HG03439 (cell line): ENCODE results near the gene DKK3.

Source experiments
- ATAC-seq: cut with Tn5 transposase; IDR thresholded peaks from one replicate; pipeline ENCODE4 v1.9.1; 2021; ENCODE audit warnings: mild to moderate bottlenecking, moderate library complexity; ENCODE audit not compliant: unreplicated experiment

Gene DKK3

DNA sequence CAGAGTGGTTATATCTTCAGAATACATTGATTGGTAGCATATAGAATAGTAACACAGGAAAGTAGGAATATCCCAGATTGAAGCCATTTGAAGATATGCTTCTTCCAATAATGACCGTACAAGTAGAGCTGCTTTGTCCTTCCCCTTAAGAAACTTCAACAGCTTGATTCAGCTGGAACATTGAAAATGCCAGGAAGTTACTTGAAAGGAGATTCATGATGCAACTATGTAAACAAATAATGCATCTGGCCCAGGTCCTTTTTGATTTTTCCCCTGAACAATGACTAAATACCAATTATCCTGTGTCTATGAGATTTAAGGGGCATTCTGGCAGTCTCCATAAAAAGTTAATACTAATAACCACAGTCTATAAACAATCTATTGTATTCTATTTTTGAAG is 3.0 kb downstream of the DKK3 start:
- no peak for ATAC-seq

DNA sequence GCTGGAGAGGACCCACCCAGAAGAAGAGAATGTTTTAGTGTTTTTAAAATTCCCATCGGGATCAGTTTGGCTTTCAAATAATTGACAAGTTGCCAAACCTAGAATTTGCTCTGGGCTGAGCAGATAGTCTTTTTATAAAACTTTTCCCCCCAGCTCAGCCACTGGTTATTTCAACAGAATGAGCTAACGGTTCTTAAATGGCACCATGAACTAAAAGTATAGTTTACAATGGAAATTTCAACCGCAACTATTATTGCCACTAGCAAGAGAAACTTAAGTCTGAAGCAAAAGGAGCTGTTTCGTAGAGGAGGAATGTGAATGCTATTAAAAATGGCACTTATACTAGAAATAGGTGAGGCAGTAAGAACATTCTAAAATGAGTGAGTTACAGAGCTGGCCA is 3.4 kb downstream of the DKK3 start:
- no peak for ATAC-seq

DNA sequence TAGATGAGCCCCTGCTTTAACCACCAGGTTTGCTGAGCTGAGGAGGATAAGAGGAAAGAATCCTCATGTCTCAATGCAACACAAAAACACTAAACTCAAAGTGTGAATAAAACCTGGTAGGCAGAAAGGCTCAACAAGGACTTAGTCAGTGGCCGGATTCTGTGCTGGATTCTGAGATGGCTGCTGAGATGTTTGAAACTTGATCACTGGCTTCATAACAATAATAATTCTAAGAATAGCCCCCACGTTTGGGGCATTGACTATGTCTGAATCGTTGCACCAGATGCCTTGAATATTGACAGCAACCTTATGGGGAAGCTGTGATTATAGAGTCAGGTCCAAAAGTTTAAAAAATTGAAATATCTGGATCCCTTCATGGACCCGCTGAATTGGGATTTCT is 4.6 kb downstream of the DKK3 start:
- ATAC-seq: no peak

DNA sequence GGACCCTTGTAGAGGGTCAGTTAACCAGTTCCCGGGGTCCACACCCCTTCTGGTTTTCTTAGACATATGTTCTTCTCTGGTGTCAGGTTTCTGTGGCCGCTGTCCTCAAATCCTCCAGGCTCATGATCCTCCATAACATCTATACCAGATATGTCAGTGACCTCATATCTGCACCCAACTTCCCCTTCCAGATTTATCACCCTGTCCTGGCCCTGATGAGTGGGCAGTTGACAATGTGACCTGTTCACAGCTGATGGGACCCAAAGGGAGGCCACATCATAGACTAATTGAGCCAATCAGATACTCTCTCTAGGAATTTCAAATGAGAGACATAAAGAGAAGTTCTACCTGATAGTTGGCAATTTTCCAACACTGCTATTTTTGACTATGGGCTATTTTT is 5.1 kb downstream of the DKK3 start:
- no peak for ATAC-seq

DNA sequence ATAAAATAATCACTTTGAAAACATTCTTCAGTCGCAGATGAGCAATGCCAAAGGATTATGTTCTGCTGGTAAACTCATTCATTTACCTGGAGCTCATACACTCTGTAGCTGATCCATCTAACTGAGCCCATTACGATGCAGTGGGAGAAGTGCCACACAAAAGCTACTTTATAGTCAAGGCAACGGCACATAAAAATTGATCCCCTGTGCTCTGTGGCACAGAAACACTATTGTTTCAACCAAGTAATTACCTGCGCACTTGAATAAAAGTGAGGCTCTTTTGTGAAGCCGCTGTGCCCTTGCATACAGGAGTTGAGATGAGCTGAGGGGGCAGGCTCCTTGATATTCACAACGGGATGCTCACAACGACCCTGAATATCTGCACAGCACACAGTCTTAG is 7.2 kb downstream of the DKK3 start:
- no peak for ATAC-seq

DNA sequence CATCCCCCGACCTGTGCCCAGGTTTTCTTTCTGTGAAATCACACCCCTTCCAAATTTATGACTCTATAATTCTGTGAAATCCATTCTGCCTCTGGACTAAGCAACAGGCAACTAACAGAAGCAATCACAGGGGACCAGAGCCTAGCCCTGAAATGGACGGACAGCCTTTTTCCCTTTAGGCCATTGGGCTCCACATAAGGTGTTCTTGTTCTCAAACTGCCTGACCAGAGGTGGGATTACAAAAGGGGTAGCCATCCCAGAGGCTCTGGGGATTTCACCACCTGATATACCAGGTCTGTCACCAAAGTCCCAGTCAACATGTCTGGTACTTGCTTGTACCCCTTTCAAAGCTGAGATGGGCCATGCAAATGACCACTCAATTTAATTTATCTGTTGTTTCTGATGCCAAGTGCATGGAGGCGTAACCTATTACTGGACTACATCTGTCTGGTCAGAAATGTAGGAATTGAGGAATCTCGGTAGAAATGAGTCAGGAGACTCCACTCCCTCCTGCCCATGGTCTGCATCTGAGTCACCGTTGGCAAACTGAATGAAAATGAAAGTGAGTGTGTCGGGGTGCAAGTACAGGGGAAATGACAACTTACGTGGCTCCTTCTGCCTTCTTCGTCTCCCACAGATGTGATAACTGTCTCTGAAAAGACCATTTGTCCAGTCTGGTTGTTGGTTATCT is 10.2 kb downstream of the DKK3 start:
- no peak for ATAC-seq

DNA sequence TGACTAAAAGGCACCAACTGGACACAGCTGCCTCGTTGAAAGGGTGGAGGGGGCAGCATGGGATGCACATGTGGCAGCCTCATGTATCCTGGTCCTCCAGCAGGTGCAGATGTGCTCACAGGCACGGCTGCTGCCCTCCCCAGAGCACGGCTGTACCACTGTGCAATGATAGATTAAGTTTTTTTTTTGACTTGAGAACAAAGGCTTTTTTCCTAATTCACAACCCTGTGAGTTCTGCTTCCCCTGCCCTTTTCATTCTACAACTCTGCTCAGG is 11.4 kb downstream of the DKK3 start:
- ATAC-seq: no peak

DNA sequence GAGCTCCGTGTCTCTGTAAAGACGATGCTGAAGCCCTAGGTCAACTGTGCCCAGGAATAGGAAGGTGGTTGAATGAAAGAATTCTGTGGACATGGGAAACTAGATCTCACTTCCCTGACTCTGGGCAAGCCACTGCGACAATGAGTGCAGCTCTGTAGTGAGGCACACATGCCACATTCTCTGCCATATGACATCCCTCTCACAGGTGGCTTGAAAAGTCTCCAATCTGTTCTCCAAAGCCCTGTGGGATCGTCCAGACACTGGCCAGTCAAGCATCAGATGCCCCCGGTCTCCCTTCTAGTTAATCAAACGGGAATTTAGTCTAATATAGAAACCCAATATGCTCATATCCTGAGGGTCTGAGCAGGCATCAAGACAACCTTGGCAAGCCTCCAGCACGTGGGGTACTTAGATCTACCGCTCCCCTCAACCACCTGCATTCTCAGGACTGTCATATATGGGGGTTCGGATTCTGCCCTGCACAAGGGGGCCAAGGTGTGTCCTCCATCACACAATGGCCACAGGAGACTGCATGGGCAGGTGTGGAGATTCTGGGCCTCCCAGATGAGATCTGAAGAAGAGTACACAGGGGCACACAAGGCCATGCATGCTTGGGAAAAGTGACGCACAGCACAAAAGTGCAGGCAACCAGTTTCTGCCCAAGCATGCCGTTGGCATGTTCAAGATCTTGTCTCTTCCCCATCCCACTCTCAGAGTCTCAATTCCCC is 11.9 kb downstream of the DKK3 start:
- ATAC-seq: no peak

DNA sequence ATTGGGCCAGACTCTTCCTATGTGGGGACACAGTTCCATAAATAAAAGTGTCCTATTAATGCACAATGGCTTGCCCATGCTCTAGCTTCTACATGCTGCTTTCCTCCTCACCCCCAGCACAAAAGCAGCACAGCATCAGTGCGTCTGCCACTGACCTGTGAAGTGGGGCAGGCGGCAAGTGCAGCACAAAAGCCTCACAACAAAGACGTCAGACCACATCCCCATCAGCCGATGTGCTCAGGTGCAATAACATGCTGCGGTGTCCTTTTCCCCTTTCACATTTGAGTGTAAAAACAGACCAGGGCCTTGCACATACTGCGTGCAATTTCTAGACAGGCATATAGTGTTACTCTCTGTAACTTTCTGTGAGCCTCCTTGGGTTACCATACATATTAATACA is 12.8 kb downstream of the DKK3 start:
- no peak for ATAC-seq

DNA sequence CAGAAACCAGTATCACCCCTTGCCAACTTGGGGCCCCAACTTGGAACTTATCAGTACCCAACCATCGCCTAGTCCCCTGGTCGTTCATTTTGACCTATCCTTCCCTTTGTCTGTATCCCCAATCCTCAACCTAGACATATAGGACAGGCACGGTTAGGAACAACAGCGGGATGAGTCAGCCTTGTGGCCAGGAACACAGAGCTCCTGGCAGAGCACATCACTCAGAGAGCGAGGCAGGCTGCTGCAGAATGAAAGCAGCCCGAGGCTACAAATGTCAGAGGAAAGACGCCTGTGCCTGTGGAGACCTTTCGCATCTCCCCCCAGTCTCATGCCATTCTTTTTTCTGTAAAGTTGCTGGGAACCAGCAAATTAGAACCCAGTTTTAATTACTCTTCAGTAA is 14.6 kb downstream of the DKK3 start:
- no peak for ATAC-seq

DNA sequence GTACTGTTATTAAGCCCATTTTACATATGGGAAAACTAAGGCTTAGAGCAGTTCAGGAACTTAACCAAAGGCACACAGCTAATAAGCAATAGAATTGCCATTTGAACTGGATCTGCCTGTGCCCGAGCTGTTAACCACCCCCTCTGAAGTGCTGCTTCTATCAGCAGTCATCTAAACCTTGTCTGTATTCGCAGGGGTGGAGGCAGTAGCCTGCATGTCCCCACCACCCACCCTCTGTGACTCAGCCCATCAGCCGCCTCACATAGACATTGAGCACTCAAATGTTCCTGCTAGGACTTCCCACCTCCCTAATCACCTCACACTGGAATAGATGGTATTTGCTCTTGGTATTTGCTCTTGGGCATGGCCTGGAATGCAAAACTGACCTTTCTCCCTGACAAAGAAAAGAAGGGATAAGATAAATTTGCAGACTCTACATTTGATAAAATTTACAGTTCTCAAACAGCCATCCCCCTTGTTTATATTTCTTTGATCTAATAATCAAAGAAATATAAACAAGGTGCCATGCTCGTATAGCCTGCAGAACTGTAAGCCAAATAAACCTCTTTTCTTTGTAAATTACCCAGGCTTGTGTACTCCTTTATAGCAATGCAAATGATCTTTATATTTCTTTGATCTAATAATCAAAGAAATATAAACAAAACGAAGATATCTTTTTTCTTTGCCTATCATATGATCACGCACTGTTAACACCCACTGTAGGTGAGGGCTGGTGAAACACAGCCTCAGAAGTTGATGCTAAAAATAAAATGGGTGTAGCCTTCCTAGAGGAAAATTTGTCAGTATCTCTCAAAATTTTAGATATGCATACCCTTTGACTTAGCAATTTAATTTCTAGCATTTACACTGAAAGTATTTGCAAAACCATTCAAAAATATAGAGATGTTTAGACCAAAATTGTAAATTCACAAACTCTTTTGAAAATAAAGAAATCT is 15.9 kb downstream of the DKK3 start:
- no peak for ATAC-seq

DNA sequence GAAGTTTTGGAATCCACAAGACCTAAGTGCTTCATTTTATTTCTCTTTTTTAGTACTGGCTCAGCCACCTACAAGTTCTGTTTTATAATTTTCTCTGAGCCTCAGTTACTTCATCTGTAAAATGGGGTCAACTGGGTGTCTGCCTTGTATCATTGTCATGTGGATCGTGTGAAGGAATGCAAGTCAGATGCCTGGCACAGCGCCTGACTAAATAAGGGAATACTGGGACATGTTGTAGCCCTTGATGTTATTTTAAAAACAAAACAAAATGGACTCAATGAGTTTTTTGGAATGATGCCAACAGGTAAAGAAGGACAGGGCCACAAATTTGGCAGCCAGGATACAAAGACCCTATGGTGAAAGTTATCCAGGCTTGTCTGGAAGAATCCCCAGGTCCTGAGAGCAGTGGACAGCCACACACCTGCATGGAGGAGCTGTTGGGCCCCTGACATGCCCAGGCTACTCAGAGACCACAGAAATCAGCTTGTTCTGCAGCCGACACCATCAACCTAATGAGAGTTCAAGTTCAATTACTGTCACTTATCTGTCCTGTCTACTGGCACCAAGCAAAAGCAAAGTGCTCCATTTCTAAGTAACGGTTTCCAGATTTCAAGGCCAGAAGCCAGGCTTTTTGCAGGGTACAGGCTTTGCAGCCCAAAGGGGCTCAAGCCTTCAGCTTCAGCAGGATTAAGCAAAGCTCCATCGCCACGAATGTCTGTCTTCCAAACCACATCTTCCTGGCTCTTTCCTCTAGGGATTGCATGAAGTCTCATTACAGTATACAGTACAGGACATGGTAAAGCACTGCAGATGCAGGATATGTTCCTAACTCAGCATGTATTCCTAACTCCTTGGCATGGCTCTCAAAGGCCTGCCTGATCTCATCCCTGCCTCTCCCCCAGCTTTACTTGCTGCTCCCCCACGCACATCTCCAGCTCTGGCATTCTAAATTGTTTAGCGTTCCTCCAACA is 18.4 kb downstream of the DKK3 start:
- no peak for ATAC-seq

DNA sequence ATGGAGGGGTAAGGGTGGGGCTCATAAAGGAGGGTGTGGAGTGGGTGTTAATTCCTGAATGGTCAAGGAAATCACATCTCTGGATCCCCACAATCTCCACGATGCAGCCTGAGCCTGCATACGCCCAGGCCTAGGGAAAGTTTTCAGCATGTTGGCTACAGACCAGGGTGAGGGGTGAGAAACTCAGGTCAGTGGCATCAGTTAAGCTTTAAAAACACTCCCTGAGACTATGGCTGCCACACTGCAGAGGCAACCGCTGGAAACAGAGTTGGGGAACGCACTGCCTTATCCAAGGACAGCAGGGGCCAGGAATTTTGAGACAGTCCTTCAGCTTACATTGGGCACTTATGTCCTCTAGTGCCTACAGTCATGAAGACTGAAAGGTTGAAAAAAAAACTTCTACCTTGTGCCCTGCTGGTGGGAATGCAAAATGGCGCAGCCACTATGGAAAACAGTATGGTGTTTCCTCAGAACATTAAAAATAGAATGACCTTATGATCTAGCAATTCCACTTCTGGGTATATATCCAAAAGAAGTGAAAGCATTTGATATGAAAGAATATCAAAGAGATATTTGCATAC is 19.7 kb downstream of the DKK3 start:
- ATAC-seq: no peak

DNA sequence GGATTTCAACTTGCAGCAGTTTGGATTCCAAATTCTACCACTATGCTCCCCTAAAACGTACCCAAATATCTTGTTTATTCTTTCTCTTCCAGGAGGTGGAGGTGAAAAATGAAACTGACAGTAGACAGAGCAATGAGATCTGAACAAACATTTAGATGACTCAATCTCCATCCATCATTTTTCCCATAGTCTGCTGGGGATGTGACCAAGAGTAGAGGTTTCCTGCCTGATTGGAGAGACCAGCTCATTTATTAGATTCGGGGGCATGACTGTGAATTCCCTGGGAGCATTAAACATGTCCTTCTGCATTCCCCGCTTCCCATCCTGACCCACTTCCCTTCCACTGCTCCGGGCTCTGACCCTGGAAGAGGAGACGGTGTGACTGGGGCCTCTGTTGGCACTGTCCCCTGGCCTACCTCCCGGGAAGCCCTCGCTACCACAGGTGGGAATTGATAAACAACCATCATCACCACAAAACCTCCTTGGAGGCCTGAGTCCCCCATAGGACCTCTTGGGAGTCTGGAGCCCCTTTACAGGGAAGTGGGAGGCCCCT is 20.3 kb downstream of the DKK3 start:
- ATAC-seq: no peak

DNA sequence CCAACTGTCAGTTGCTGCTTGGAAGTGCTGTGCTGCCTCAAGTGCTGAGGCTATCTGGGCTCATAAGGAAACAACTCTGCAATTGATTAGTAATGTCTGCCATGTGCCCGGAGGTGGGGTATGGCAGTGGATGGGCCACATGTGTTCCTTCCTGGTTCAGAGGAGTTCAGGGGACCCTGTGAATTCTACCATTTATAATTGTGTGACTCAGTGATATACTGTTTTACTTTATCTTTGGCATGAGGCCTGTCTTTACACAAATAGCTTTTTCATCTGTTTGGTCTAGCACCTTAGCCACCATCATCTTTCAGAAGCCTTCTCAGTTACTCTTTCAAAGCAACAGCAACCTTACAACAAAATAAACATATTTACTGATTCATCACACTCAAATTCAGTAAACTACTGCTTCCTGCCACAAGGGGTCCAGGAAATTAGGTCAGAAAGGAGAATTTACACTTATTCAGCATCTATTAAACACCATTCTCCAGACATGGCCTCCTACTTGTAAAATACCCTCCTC is 20.9 kb downstream of the DKK3 start:
- no peak for ATAC-seq

DNA sequence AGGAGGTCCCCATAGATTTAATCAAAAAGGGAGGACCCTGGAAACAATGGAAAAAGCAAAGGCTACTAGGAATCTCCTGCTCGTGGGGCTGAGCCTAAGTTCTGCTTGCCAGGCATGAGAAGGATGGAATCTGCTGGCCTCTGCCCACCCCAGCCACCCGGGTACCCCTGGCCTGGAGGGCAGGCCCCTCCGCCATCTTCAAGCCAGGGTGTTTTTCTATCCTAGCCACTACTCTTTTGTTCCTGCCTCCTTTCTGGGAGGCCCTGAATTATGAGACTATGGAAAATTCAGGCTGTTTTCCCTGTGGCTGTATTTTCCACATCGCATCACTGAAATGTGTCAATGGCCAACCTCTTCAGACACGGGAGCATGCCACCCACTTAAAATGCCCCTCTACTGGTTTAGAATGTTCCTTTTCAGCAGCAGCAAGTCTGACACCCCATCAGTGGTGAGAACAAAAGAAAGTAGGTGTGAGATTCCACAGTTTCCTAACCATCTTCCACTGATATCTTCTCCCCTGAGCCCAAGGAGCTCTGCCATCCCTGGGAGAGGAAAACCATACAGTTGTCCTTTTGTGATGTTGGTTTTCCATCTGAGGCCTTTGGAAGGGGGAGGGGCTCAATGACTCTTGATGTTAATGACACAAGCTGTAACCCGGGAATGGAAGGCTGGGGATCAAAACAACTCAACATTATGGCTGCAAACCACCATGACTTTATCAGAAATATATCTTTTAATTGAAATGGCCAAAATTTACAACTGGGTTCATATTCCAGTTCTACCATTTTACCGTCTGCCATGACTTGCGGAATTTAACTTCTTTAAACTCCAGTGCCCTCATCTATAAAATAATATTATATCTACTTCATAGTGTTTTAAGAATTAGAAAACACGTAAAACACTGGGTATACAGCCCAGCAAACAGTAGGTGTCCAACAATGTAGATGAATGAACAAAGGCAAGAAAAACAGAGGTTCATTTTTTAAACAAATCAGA is 22.2 kb downstream of the DKK3 start:
- no peak for ATAC-seq

DNA sequence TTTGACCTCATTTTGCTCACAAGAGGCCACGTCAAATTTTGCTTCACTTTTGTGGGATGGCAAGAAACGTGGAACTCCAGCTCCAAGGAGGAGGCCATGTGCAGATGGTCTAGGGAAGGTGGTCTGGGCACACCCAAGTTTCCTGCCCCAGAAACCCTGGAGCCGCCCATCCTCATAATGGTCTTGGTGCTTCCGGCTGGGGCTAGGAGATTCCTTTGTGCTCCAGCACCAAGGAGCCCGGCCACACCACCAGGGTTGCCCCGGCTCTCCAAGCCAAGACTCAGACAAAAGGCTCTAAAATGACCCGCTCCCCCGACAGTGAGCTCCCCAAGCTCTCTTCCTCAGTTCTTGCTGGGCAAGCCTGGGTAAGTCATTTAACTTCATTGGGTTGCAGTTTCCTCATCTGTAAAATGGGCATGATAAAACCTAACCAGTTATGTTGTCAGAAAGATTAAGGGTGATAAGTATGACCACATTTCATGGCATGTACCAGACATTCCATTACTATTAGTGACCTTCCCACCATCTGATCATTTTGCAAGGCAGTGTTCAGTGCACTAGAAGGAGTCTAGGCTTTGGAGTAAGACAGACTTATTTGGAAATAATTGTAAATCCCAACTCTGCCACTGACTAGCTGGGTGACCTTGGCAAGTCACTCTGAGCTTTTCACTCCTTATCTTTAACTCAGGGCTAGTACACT is 23.3 kb downstream of the DKK3 start:
- ATAC-seq: no peak

DNA sequence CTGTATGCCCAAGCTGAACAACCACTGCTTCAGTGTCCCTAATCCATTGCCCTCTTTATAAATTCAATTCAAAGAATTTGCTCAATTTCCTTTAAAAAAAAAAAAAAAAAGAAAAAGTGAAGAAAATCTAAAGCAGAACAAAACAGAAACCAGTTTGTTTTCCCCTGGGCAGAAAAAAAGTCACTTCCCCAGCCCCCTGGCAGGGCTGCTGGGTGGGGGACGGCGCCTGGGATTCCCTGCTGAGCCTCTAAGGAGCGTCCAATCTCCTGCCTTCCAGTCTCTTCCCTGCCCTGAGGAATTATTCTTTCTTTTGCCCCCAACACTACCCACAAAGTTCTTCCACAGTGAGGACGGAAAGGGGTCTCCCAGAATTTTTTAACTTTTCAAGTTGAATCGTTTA is 23.9 kb downstream of the DKK3 start:
- ATAC-seq: no peak
